ENCODE data around the gene TNC. TPM values are rescaled to one million over a fixed set of nuclear protein-coding genes. Genes with fewer than 3 reads are reported as not detected.

TNC gene
- total and polyA plus RNA-seq, 10 of the 15 experiments (the other 5 are each of a cell fraction or from before 2014, with no cell fraction given) = 0.05 to 4.2 (median 0.14) TPM

- TF ChIP-seq EGR1 (IDR thresholded peaks at IDR 0.05; ENCODE audit: borderline replicate concordance in 1 of 2, low read depth in 2 of 2, low read length in 2 of 2) (0 out of 3 replicates have a peak, but pooled peaks of 1 of the 2 experiments have one; percentile 24), SPI1 (IDR thresholded peaks at IDR 0.05; ENCODE audit: borderline replicate concordance, insufficient read depth, low read depth, low read length) (peak; percentile 48; the same call in 1 of the 2 replicates), IKZF1 (conservative IDR thresholded peaks at IDR 0.05) (peak; percentile 87), CBFB (IDR thresholded peaks at IDR 0.05; ENCODE audit: low read depth) (peak; percentile 25; the same call in 1 of the 2 replicates), NFIC (IDR thresholded peaks at IDR 0.05; ENCODE audit: low read depth, low read length) (peak; percentile 77), CBX5 (IDR thresholded peaks at IDR 0.05; ENCODE audit: low read depth) (no peak), WRNIP1 (IDR thresholded peaks at IDR 0.05; ENCODE audit: borderline replicate concordance, low read depth, low read length) (no peak), MTA2 (IDR thresholded peaks at IDR 0.05; ENCODE audit: low read depth) (peak; percentile 44; the same call in 1 of the 2 replicates), MEF2A (IDR thresholded peaks at IDR 0.05; ENCODE audit: insufficient read depth, low read depth, low read length) (0 out of 2 replicates have a peak, but pooled peaks have one; percentile 12), EP300 (IDR thresholded peaks at IDR 0.05; ENCODE audit: borderline replicate concordance in 1 of 2, control insufficient read depth in 1 of 2, low read depth in 2 of 2, low read length in 2 of 2) (peak in 1 of 2 experiments; percentile 42; a peak in 1 of 4 replicates), MEF2B (IDR thresholded peaks at IDR 0.05; ENCODE audit: partially characterized antibody, poor library complexity, severe bottlenecking) (peak; percentile 36), CEBPZ (IDR thresholded peaks at IDR 0.05; ENCODE audit: low read depth, low read length) (no peak), IKZF2 (IDR thresholded peaks at IDR 0.05) (peak; percentile 80 to 83)
These were observed 75.0 kb downstream of the TNC start (continued) for GRCh38 chr9:115042781-115043509.
